ENCODE data around the gene XXYLT1.

GRCh38 chr3:195139876-195140240 is 131.1 kb downstream of the XXYLT1 start:
- TF ChIP-seq CTCF (conservative IDR thresholded peaks at IDR 0.05; ENCODE audit: low read depth, low read length) (no peak), POLR2A (IDR thresholded peaks at IDR 0.05; ENCODE audit: low read depth, low read length) (no peak)

Measured in IMR-90 (cell line).